ENCODE results near the gene VPS13C. TPM values are rescaled to one million over a fixed set of nuclear protein-coding genes. Genes with fewer than 3 reads are reported as not detected.

VPS13C gene
- total RNA-seq, 1 experiment from 2014 or later, result 18.6 TPM

DNA sequence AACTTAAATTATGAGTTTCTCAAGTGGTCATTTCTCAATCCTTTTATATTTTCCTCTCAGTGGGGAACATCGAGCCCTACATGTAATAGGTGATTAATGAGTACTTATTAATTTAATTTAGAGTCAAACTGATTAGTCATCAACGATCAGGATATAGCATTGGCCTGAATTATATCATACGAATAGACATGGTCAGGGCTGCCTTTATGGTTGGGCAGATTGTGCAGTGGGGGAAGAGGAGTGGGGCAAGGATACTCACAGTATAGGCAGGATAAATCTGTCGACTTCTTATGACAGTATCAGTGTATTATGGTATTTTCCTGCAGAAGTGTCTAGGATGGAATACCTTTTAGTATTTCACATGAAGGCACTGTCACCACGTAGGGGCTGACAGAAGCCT, 33.6 kb upstream of the VPS13C start:
- BruUV-seq (replicated peaks), result no TSS peak
- Histone ChIP-seq H4K20me1 (ENCODE audit: insufficient read depth) (no peaks in the 10 kb centered on the region), H3K36me3 (ENCODE audit: control insufficient read depth in 1 of 2, insufficient read depth in 2 of 2, low read length in 2 of 2) (no peaks in the 10 kb centered on the region; a peak in 1 of 4 replicates), H3K9me3 (ENCODE audit: control insufficient read depth in 1 of 2, insufficient read depth in 1 of 2, low read depth in 1 of 2, low read length in 2 of 2) (no peaks in the 10 kb centered on the region), H3K27ac (ENCODE audit: low read depth, low read length) (no peak overlapping the region), H3K4me3 (replicated peaks in 1 of 2; ENCODE audit: low read depth in 1 of 2, low read length in 2 of 2) (no peak overlapping the region), H3K9ac (ENCODE audit: low read length) (no peak overlapping the region), H2AFZ (ENCODE audit: low read depth, low read length, poor library complexity, severe bottlenecking) (no peak overlapping the region), H3K79me2 (ENCODE audit: insufficient read depth, low read length) (no peaks in the 10 kb centered on the region), H3K27me3 (ENCODE audit: insufficient read depth, low read length) (no peaks in the 10 kb centered on the region), H3K4me1 (ENCODE audit: control insufficient read depth in 1 of 2, insufficient read depth in 2 of 2, low read length in 2 of 2) (no peaks in the 10 kb centered on the region), H3K4me2 (ENCODE audit: low read length) (no peak overlapping the region), H3K9me2 (ENCODE audit: insufficient read depth) (no peaks in the 10 kb centered on the region)
- ChIA-PET CTCF (no interaction called here), RAD21 (ENCODE audit: low non-redundant PET in 1 of 2, low total read pairs in 2 of 2, uncharacterized antibody in 2 of 2, unreplicated experiment in 2 of 2) (no interaction called here), POLR2A (no interaction called here)
- intact Hi-C loops (cut with micrococcal nuclease), result no loop called here
- TF ChIP-seq POLR2AphosphoS5 (IDR thresholded peaks at IDR 0.05; ENCODE audit: low read depth, low read length), result no peak
- no peak for TF ChIP-seq SIN3A (IDR thresholded peaks at IDR 0.05; ENCODE audit: low read depth)
- TF ChIP-seq EZH2phosphoT487 (IDR thresholded peaks at IDR 0.05; ENCODE audit: borderline replicate concordance), result no peak
- TF ChIP-seq SP1 (IDR thresholded peaks at IDR 0.05; ENCODE audit: low read depth), result no peak
- TF ChIP-seq, protein P1, sequence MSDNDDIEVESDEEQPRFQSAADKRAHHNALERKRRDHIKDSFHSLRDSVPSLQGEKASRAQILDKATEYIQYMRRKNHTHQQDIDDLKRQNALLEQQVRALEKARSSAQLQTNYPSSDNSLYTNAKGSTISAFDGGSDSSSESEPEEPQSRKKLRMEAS (IDR thresholded peaks at IDR 0.05), result no peak
- TF ChIP-seq, protein P2, sequence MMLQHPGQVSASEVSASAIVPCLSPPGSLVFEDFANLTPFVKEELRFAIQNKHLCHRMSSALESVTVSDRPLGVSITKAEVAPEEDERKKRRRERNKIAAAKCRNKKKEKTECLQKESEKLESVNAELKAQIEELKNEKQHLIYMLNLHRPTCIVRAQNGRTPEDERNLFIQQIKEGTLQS (IDR thresholded peaks at IDR 0.05), result no peak
- no peak for TF ChIP-seq ELF1 (IDR thresholded peaks at IDR 0.05; ENCODE audit: borderline replicate concordance, low read depth)
- TF ChIP-seq JUND (IDR thresholded peaks at IDR 0.05), result no peak
- ATAC-seq, result no peak
- DNase-seq (ENCODE audit: low read depth, low spot score), result no peak

DNA sequence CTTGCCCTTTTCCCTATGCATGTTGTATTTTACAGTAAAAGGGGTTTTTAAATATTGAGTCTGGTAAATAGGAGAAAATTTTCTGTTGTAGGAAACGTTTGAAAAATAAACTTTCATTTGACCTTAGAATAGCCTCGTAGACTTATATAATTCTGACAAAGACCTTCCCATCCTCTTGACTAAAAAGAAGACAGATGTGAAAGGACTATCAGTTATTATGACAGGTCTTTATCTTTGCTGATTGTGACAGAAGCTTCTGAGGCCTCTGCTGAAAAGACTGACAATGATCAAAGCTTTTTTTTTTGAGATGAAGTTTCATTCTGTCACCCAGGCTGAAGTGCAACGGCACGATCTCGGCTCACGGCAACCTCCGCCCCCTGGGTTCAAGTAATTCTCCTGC, 30.7 kb upstream of the VPS13C start:
- H3K36me3 ChIP-seq (ENCODE audit: control insufficient read depth in 1 of 2, insufficient read depth in 2 of 2, low read length in 2 of 2), result no peaks in the 10 kb centered on the region; a peak in 1 of 4 replicates
- CTCF ChIA-PET, result no interaction called here
- DNase-seq (ENCODE audit: low read depth, low spot score) (no peak), ATAC-seq (no peak)
- H3K27ac ChIP-seq (ENCODE audit: low read depth, low read length), result no peak overlapping the region
- BruUV-seq (replicated peaks), result no TSS peak
- no peaks in the 10 kb centered on the region for H3K9me2 ChIP-seq (ENCODE audit: insufficient read depth)
- RAD21 ChIA-PET (ENCODE audit: low non-redundant PET in 1 of 2, low total read pairs in 2 of 2, uncharacterized antibody in 2 of 2, unreplicated experiment in 2 of 2), result no interaction called here
- H3K4me1 ChIP-seq (ENCODE audit: control insufficient read depth in 1 of 2, insufficient read depth in 2 of 2, low read length in 2 of 2), result no peaks in the 10 kb centered on the region
- H3K27me3 ChIP-seq (ENCODE audit: insufficient read depth, low read length), result no peaks in the 10 kb centered on the region
- H3K79me2 ChIP-seq (ENCODE audit: insufficient read depth, low read length), result no peaks in the 10 kb centered on the region
- no peak overlapping the region for H2AFZ ChIP-seq (ENCODE audit: low read depth, low read length, poor library complexity, severe bottlenecking)
- H3K9me3 ChIP-seq (ENCODE audit: control insufficient read depth in 1 of 2, insufficient read depth in 1 of 2, low read depth in 1 of 2, low read length in 2 of 2), result no peaks in the 10 kb centered on the region
- H3K4me3 ChIP-seq (replicated peaks in 1 of 2; ENCODE audit: low read depth in 1 of 2, low read length in 2 of 2), result no peak overlapping the region
- intact Hi-C loops (cut with micrococcal nuclease), result no loop called here
- no peak overlapping the region for H3K9ac ChIP-seq (ENCODE audit: low read length)
- POLR2A ChIA-PET, result no interaction called here
- no peak overlapping the region for H3K4me2 ChIP-seq (ENCODE audit: low read length)
- H4K20me1 ChIP-seq (ENCODE audit: insufficient read depth), result no peaks in the 10 kb centered on the region
- TF ChIP-seq, protein P3, sequence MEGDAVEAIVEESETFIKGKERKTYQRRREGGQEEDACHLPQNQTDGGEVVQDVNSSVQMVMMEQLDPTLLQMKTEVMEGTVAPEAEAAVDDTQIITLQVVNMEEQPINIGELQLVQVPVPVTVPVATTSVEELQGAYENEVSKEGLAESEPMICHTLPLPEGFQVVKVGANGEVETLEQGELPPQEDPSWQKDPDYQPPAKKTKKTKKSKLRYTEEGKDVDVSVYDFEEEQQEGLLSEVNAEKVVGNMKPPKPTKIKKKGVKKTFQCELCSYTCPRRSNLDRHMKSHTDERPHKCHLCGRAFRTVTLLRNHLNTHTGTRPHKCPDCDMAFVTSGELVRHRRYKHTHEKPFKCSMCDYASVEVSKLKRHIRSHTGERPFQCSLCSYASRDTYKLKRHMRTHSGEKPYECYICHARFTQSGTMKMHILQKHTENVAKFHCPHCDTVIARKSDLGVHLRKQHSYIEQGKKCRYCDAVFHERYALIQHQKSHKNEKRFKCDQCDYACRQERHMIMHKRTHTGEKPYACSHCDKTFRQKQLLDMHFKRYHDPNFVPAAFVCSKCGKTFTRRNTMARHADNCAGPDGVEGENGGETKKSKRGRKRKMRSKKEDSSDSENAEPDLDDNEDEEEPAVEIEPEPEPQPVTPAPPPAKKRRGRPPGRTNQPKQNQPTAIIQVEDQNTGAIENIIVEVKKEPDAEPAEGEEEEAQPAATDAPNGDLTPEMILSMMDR (IDR thresholded peaks at IDR 0.05 in 2 of 3, conservative IDR thresholded peaks at IDR 0.05 in 1 of 3; ENCODE audit: borderline replicate concordance in 1 of 3, insufficient read depth in 1 of 3, low read depth in 2 of 3, low read length in 2 of 3), result no peak
- no peak for TF ChIP-seq SRF (IDR thresholded peaks at IDR 0.05; ENCODE audit: low read depth)
- no peak for TF ChIP-seq ZNF274 (IDR thresholded peaks at IDR 0.05; ENCODE audit: low read depth, low read length)
- no peak for TF ChIP-seq YY1 (IDR thresholded peaks at IDR 0.05; ENCODE audit: extremely low read depth, insufficient replicate concordance, low read depth, low read length)
- TF ChIP-seq, protein P4, sequence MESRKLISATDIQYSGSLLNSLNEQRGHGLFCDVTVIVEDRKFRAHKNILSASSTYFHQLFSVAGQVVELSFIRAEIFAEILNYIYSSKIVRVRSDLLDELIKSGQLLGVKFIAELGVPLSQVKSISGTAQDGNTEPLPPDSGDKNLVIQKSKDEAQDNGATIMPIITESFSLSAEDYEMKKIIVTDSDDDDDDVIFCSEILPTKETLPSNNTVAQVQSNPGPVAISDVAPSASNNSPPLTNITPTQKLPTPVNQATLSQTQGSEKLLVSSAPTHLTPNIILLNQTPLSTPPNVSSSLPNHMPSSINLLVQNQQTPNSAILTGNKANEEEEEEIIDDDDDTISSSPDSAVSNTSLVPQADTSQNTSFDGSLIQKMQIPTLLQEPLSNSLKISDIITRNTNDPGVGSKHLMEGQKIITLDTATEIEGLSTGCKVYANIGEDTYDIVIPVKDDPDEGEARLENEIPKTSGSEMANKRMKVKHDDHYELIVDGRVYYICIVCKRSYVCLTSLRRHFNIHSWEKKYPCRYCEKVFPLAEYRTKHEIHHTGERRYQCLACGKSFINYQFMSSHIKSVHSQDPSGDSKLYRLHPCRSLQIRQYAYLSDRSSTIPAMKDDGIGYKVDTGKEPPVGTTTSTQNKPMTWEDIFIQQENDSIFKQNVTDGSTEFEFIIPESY (IDR thresholded peaks at IDR 0.05; ENCODE audit: extremely low read depth, insufficient replicate concordance, low read length), result no peak
- TF ChIP-seq, protein P1 (IDR thresholded peaks at IDR 0.05), result no peak
- no peak for TF ChIP-seq SP1 (IDR thresholded peaks at IDR 0.05; ENCODE audit: low read depth)
- no peak for TF ChIP-seq ZFX (IDR thresholded peaks at IDR 0.05)
- no peak for TF ChIP-seq EZH2 (IDR thresholded peaks at IDR 0.05)
- TF ChIP-seq TCF7L2 (IDR thresholded peaks at IDR 0.05; ENCODE audit: borderline replicate concordance, extremely low read depth, insufficient read depth, insufficient read length), result no peak
- TF ChIP-seq, protein P2 (IDR thresholded peaks at IDR 0.05), result no peak
- TF ChIP-seq EGR1 (IDR thresholded peaks at IDR 0.05; ENCODE audit: low read depth), result no peak
